Measurements from ENCODE around the gene KIF5A.
"Not testable (repeated sequence)": the region's sequence is repeated elsewhere in the genome, so short reads cannot be mapped to it uniquely, and the experiment has no call there.

KIF5A gene

GRCh38 chr12:57517187-57517586 lies 32.7 kb upstream of the KIF5A start:
- ATAC-seq: no peak
- TF ChIP-seq OSR1 (CRISPR knock-in tag; IDR thresholded peaks at IDR 0.05) (no peak), SNAI2 (CRISPR knock-in tag; IDR thresholded peaks at IDR 0.05) (no peak), CSDC2 (CRISPR knock-in tag; IDR thresholded peaks at IDR 0.05) (no peak), PATZ1 (CRISPR knock-in tag; IDR thresholded peaks at IDR 0.05; ENCODE audit: borderline replicate concordance) (no peak), RARB (CRISPR knock-in tag; IDR thresholded peaks at IDR 0.05) (no peak), ZFP30 (CRISPR knock-in tag; IDR thresholded peaks at IDR 0.05) (no peak), POU6F1 (CRISPR knock-in tag; IDR thresholded peaks at IDR 0.05; ENCODE audit: borderline replicate concordance, low read depth) (no peak), GLIS3 (CRISPR knock-in tag; IDR thresholded peaks at IDR 0.05) (no peak), BACH2 (CRISPR knock-in tag; IDR thresholded peaks at IDR 0.05; ENCODE audit: borderline replicate concordance) (no peak), ISL1 (CRISPR knock-in tag; IDR thresholded peaks at IDR 0.05) (no peak), ZFP3 (CRISPR knock-in tag; IDR thresholded peaks at IDR 0.05) (no peak), ESRRG (CRISPR knock-in tag; IDR thresholded peaks at IDR 0.05) (no peak), TSHZ2 (CRISPR knock-in tag; IDR thresholded peaks at IDR 0.05) (no peak)

GRCh38 chr12:57517718-57518117 lies 32.1 kb upstream of the KIF5A start:
- ATAC-seq: not testable (repeated sequence)

- TF ChIP-seq GLIS3 (CRISPR knock-in tag; IDR thresholded peaks at IDR 0.05): no peak
- TF ChIP-seq TOX (CRISPR knock-in tag; IDR thresholded peaks at IDR 0.05; ENCODE audit: borderline replicate concordance): no peak
- TF ChIP-seq PPARA (CRISPR knock-in tag; IDR thresholded peaks at IDR 0.05; ENCODE audit: borderline replicate concordance): no peak
- TF ChIP-seq ZNF8 (CRISPR knock-in tag; IDR thresholded peaks at IDR 0.05): no peak
- TF ChIP-seq CSRNP3 (CRISPR knock-in tag; IDR thresholded peaks at IDR 0.05): no peak
- no peak for TF ChIP-seq ISL1 (CRISPR knock-in tag; IDR thresholded peaks at IDR 0.05)
- TF ChIP-seq PATZ1 (CRISPR knock-in tag; IDR thresholded peaks at IDR 0.05; ENCODE audit: borderline replicate concordance): no peak
- no peak for TF ChIP-seq TCF4 (CRISPR knock-in tag; IDR thresholded peaks at IDR 0.05; ENCODE audit: borderline replicate concordance)
- TF ChIP-seq ZC3H10 (CRISPR knock-in tag; IDR thresholded peaks at IDR 0.05): no peak
- no peak for TF ChIP-seq BACH2 (CRISPR knock-in tag; IDR thresholded peaks at IDR 0.05; ENCODE audit: borderline replicate concordance)
- no peak for TF ChIP-seq CREB5 (CRISPR knock-in tag; IDR thresholded peaks at IDR 0.05; ENCODE audit: low read depth)
- no peak for TF ChIP-seq CSDC2 (CRISPR knock-in tag; IDR thresholded peaks at IDR 0.05)
- no peak for TF ChIP-seq SNAI2 (CRISPR knock-in tag; IDR thresholded peaks at IDR 0.05)
- TF ChIP-seq POU6F1 (CRISPR knock-in tag; IDR thresholded peaks at IDR 0.05; ENCODE audit: borderline replicate concordance, low read depth): no peak
- no peak for TF ChIP-seq ZFP30 (CRISPR knock-in tag; IDR thresholded peaks at IDR 0.05)
- TF ChIP-seq ARNTL (CRISPR knock-in tag; IDR thresholded peaks at IDR 0.05; ENCODE audit: borderline replicate concordance, low read depth): no peak
- no peak for TF ChIP-seq OSR1 (CRISPR knock-in tag; IDR thresholded peaks at IDR 0.05)
- no peak for ATAC-seq
Observed at GRCh38 chr12:57518176-57518919, 31.5 kb upstream of the KIF5A start.

Measured in SK-N-SH treated with all-trans-retinoic acid at 6 μM for 48 hours (cell line).